Activated T-helper 2 cell treated with anti-CD3 and anti-CD28 coated beads, Interferon-gamma antibody, Interleukin-2, Interleukin-4, amounts not matched to agents 10 μg/mL and 5 μg/mL and 100 μg/mL, durations not matched to agents 14 hours and 24 hours and 36 hours (primary cell): ENCODE results near the gene TM9SF3. TPM values are rescaled to one million over a fixed set of nuclear protein-coding genes. Genes with fewer than 3 reads are reported as not detected.

Source experiments
- DNase-seq: peaks from one replicate; pipeline ENCODE4 v3.0.0; 2021; ENCODE audit warnings: low spot score
- H3K27ac Mint-ChIP-seq: one replicate; pipeline ENCODE4 v1.8.0; 2021; ENCODE audit warnings: mixed read lengths
- H3K27me3 Mint-ChIP-seq: one replicate; pipeline ENCODE4 v1.8.0; 2021; ENCODE audit warnings: low read depth, mixed read lengths
- H3K36me3 Mint-ChIP-seq: one replicate; pipeline ENCODE4 v1.8.0; 2021; ENCODE audit warnings: low read depth, mixed read lengths
- H3K4me1 Mint-ChIP-seq: one replicate; pipeline ENCODE4 v1.8.0; 2021; ENCODE audit warnings: low read depth, mixed read lengths
- H3K4me3 Mint-ChIP-seq: one replicate; pipeline ENCODE4 v1.8.0; 2021; ENCODE audit warnings: low read depth, mild to moderate bottlenecking, moderate library complexity, mixed read lengths
- H3K9me3 Mint-ChIP-seq: one replicate; pipeline ENCODE4 v1.8.0; 2021; ENCODE audit warnings: mixed read lengths
- intact Hi-C: fragments of 100-400 bp; cut with micrococcal nuclease; formaldehyde crosslinking; loops from one replicate; pipeline ENCODE4 v1.15.1; 2023
- total RNA-seq: library from RNA; stranded (reverse); gene quantifications from 2 replicates; pipeline ENCODE4 v1.2.3, GENCODE V29; 2022

Gene TM9SF3
- total RNA-seq, 1 donor from 2014 or later: 81.3 TPM

DNA sequence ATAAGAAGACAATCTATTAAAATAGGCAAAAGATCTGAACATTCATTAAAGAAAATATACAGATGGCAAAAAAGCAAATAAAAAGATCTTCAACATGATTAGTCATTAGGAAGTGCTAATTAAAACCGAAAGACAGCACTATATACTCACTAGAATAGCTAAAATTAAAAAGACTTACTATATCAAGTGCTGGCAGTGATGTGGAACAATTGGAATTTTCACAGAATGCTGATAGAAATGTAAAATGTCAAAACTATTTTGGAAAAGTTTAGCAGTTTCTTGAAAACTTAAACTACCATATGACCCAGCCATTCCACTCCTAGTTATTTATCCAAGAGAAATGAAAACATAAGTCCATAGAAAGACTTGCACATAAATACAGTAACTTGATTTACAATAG lies 48.1 kb downstream of the TM9SF3 start:
- Mint-ChIP-seq H3K27ac (no peak overlapping the region), H3K36me3 (peaks cover 39% of the 10 kb centered on the region), H3K4me3 (no peak overlapping the region), H3K27me3 (no peaks in the 10 kb centered on the region), H3K9me3 (no peaks in the 10 kb centered on the region), H3K4me1 (peaks cover 6% of the 10 kb centered on the region)
- no peak for DNase-seq
- intact Hi-C loops: no loop called here

DNA sequence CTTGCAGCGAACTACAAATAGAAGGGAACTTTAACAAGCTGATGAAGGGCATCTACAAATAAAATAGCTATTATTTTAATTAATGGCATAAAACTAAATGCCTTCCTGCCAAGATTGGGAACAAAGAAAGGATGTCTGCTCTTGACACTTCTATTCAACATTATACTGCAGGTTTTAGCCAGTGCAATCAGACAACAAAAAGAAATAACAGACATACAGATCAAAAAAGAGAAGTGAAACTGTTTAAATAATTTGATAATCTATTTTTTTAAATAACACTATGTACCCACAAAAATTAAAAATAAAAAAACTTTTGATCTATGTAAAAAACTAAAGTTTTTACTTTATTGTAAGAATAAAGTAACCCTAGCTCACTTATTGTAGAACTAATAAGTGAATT lies 50.7 kb downstream of the TM9SF3 start:
- H3K4me3 Mint-ChIP-seq: no peak overlapping the region
- H3K36me3 Mint-ChIP-seq: peaks cover 38% of the 10 kb centered on the region
- no peaks in the 10 kb centered on the region for H3K9me3 Mint-ChIP-seq
- DNase-seq: no peak
- H3K27me3 Mint-ChIP-seq: no peaks in the 10 kb centered on the region
- intact Hi-C loops: no loop called here
- no peak overlapping the region for H3K27ac Mint-ChIP-seq
- peaks cover 4% of the 10 kb centered on the region for H3K4me1 Mint-ChIP-seq

DNA sequence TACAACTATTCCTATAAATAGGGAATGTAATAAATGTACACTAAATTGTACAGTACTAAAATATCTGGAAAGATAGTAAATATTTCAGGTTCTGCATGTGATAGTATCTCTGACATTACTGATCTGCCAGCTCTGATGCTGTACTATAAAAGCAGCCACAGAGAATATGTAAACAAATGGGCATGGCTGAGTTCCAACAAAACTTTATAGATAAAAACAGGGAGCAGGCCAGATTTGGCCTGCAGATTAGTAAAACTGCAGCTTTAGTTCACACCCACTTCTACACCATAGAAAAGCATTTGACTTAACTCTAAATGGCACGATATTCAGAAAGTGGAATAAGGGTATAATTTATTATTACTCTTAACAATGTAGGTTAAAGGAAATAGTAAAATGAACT lies 54.3 kb downstream of the TM9SF3 start:
- DNase-seq: no peak
- H3K4me3 Mint-ChIP-seq: no peak overlapping the region
- no peaks in the 10 kb centered on the region for H3K9me3 Mint-ChIP-seq
- intact Hi-C loops: no loop called here
- peaks cover 32% of the 10 kb centered on the region for H3K36me3 Mint-ChIP-seq
- no peaks in the 10 kb centered on the region for H3K27me3 Mint-ChIP-seq
- H3K4me1 Mint-ChIP-seq: peaks cover 4% of the 10 kb centered on the region
- no peak overlapping the region for H3K27ac Mint-ChIP-seq

DNA sequence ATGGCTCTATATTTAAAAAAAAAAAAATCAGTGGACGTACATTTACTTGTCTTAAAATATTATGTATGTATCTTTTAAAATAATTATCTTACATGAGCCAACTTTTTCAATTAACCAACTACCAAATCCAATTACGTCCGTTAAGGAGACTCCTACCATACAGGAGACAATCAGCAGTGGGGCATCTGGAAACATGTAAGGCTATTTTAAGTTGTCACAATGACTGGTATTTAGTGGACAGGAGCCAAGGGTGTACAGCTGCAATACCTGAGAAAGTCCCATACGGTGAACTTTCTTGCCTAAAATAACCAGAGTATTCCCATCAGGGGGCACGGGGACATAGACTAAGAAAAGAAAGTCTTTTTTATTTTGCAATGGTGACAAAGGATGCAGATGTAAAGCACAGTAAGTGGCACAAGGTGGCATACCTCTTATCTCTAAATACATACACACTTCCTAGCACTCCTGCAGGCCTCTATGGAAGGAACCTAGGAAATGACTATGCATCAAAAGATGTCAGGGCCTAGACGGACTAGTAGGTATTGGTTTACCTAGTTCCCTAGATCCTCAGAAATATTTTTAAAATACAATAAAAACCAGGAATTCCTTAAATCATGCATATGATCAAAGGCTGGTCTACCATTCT lies 57.1 kb downstream of the TM9SF3 start:
- DNase-seq: no peak
- intact Hi-C loops: no loop called here
- Mint-ChIP-seq H3K4me3 (no peak overlapping the region), H3K36me3 (peaks cover 51% of the 10 kb centered on the region), H3K27me3 (no peaks in the 10 kb centered on the region), H3K9me3 (no peaks in the 10 kb centered on the region), H3K27ac (no peak overlapping the region), H3K4me1 (peaks cover 2% of the 10 kb centered on the region)

DNA sequence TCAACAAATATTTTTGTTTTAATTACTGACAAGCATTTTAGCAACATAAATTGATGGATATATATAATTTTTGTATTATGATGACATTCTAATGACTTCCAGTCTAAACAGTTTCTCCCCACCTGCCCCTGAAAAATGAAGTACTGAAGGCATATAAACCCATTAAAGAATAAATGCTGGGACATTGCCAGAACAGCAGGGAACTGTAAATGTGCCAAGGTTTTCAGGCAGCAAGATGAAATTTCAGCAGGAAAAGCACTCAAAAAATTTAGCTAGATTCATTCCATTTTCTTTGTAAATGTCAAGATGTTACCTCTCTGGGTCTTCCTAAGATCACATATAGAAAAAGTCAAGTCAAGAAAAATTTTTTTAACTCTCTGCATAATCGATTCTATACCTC lies 62.1 kb downstream of the TM9SF3 start:
- peaks cover 67% of the 10 kb centered on the region for H3K36me3 Mint-ChIP-seq

DNA sequence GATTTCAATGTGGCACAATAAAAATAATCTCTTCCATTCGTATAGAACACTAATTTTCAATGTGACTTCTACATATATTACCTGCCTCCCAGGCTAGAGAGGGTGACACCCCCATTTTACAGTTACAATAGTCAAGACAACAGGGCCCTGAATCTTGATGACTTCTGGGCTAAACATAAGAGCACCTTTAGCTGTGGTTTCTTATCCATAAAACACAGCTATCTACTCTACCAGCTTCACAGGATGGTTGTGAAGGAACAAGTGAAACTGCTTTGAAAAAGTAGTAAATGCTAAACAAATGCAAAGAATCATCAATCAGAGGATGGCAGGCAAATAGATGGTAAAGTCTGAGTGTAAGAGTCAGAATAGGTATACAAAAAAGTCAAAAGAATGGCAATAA lies 69.5 kb downstream of the TM9SF3 start:
- no peak for DNase-seq
- Mint-ChIP-seq H3K4me1 (peaks cover 8% of the 10 kb centered on the region), H3K9me3 (no peaks in the 10 kb centered on the region), H3K4me3 (no peak overlapping the region), H3K27ac (no peak overlapping the region), H3K36me3 (peaks cover 26% of the 10 kb centered on the region), H3K27me3 (peaks cover 29% of the 10 kb centered on the region)
- intact Hi-C loops: no loop called here

More for the DNA sequence above, 62.1 kb downstream of the TM9SF3 start:
- no peaks in the 10 kb centered on the region for H3K27me3 Mint-ChIP-seq
- no peak for DNase-seq
- H3K4me1 Mint-ChIP-seq: no peaks in the 10 kb centered on the region
- H3K27ac Mint-ChIP-seq: no peak overlapping the region
- intact Hi-C loops: no loop called here
- no peaks in the 10 kb centered on the region for H3K9me3 Mint-ChIP-seq
- no peak overlapping the region for H3K4me3 Mint-ChIP-seq

DNA sequence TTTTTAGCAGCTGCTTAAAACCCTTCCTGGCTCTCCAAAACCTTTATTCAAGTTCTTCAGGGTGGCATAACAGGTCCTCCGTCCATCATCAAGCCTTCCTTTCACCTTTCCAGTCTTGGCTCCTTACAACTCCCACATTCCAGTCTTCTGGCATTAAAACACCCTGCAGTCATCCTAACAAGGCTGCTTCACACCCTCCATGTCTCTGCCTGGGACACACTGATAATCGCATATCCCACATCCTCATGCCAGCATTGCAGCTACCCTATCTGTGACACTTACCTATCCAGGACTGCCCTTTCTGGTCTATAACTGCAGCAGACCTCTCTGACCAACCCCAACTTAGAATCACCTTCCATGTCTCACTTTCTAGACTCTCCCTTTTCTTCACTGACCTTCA lies 70.5 kb downstream of the TM9SF3 start:
- Mint-ChIP-seq H3K27ac (no peak overlapping the region), H3K4me1 (peaks cover 10% of the 10 kb centered on the region), H3K9me3 (no peaks in the 10 kb centered on the region), H3K4me3 (no peak overlapping the region), H3K36me3 (peaks cover 18% of the 10 kb centered on the region), H3K27me3 (peaks cover 39% of the 10 kb centered on the region)
- DNase-seq: no peak
- intact Hi-C loops: no loop called here

DNA sequence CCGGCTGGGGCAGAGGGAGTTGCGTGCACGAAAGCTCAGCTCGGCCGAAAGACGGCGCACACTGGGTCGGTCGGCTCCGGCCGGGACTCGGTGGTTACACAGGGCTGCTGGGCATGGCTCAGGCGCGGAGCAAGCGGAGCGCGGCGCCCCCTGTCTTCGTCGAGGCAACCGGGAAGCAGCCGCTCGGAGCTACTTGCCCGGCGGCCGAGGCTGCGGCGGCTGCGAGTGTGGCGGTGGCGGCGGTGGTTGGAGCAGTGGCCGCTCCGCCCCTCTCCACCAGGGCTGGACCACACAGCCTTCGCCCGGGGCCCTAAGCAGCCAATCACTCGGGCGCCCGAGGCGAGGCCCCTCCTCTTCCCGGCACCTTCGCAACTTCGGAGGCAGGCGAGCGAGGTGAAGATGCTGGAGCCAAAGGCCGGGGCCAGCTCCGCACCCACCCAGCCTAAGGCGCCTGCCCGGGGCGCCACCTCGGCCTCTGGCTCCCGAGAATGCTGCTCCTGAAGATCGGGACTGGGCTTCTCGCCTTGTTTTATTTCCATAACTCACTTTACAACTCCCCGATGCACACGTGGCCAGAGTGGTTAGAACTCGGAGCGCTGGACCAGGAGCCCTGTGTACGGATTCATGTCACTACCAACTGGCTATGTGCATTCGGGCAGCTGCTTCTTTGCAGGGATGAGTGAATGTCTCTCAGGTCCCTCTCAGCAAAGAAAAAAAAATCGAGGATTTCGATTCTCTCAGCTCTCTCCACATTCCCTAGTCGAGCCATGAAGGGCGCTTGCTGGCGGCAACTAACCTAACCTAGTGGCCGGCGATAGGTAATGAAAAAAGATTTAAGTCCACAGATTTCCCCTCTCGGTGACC lies 72.9 kb downstream of the TM9SF3 start, which contains the start of gene TLL2:
Gene TLL2 (minus strand): TSS at position 229 of the 864 bp plus-strand sequence. CDS start 241 bp downstream, outside the sequence.
- peaks cover 10% of the 10 kb centered on the region for H3K4me1 Mint-ChIP-seq
- no peak within 1 kb of the TSS for H3K27ac Mint-ChIP-seq
- no peaks in the 10 kb centered on the region for H3K9me3 Mint-ChIP-seq

DNA sequence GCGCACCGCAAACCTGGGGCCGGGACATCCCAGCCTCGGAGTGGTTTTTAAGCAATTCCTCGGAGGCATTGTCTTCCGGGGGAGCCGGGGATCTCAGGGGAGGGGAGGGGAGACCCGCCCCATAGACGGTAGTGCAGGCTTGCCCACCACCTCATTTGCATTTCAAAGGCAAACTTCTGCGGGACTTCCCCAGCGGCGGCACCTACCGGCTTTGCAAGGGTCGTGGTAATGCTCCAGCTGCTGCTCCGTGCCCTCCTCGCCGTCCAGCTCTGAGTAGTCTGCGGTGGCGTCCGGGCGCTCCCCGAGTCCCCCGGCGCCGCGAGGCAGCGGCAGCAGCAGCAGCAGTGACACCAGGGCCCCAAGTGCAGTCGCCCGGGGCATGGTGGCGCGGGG lies 73.5 kb downstream of the TM9SF3 start:
- H3K9me3 Mint-ChIP-seq: no peaks in the 10 kb centered on the region
- peaks cover 53% of the 10 kb centered on the region for H3K27me3 Mint-ChIP-seq
- intact Hi-C loops: loop anchor here (1.0 to 5.0 kb wide), 2 partner anchors 74 to 138 kb away; partner anchors contain the start of gene TM9SF3
- H3K4me1 Mint-ChIP-seq: peaks cover 10% of the 10 kb centered on the region
- H3K36me3 Mint-ChIP-seq: no peaks in the 10 kb centered on the region
- peak; percentile 25 for DNase-seq
- no peak overlapping the region for H3K27ac Mint-ChIP-seq
- H3K4me3 Mint-ChIP-seq: peak overlapping the region; percentile 66

More for the DNA sequence above, 72.9 kb downstream of the TM9SF3 start, which contains the start of gene TLL2:
- intact Hi-C loops: loop anchor here (1.0 to 5.0 kb wide), 2 partner anchors 73 to 139 kb away; partner anchors contain the start of gene TM9SF3
- Mint-ChIP-seq H3K36me3 (no peaks in the 10 kb centered on the region), H3K4me3 (peak within 1 kb of the TSS; percentile 66), H3K27me3 (peaks cover 53% of the 10 kb centered on the region)
- DNase-seq: peak; percentile 63

DNA sequence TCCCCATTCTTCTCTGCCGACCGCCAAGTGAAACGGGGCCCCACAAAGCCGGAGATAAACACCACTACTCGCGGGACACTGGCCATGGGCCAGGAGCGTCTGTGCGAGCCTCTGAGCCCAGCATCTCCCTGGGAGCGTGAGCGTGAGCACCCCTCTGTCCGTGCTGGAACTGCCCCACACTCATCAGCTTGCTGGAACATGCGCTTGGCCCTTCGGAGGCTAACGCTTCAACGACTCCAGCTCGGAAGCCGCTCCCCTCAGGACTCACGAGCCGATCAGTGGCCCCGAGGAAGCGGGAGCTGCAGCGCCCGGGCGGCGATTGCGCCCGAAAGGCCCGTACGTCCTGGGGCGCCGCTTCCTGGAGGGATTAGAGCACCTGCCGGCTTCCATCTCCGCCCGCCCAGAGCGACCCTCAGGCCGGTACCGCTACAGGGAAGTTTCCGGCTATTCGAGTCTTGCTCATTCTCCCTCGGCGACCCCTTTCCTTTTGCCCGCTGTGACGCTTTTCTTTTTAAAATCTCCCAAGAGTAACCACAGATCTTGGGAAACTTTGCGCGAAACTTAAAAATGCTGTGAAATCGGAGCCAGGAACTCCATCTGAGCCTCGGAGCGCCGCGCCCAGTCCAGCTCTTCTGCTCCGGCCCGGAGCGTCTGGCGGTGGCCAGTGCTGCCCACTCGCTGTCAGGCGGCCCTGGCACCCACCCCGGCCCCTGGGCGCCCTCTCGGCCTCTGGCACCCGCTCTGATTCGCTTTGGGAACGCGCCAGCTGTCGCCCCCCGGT lies 74.1 kb downstream of the TM9SF3 start:
- Mint-ChIP-seq H3K9me3 (no peaks in the 10 kb centered on the region), H3K27ac (no peak overlapping the region), H3K4me3 (peak overlapping the region; percentile 66), H3K4me1 (peaks cover 10% of the 10 kb centered on the region), H3K27me3 (peaks cover 53% of the 10 kb centered on the region), H3K36me3 (no peaks in the 10 kb centered on the region)
- DNase-seq: no peak
- intact Hi-C loops: loop anchor here (1.0 to 5.0 kb wide), 2 partner anchors 75 to 137 kb away; partner anchors contain the start of gene TM9SF3

DNA sequence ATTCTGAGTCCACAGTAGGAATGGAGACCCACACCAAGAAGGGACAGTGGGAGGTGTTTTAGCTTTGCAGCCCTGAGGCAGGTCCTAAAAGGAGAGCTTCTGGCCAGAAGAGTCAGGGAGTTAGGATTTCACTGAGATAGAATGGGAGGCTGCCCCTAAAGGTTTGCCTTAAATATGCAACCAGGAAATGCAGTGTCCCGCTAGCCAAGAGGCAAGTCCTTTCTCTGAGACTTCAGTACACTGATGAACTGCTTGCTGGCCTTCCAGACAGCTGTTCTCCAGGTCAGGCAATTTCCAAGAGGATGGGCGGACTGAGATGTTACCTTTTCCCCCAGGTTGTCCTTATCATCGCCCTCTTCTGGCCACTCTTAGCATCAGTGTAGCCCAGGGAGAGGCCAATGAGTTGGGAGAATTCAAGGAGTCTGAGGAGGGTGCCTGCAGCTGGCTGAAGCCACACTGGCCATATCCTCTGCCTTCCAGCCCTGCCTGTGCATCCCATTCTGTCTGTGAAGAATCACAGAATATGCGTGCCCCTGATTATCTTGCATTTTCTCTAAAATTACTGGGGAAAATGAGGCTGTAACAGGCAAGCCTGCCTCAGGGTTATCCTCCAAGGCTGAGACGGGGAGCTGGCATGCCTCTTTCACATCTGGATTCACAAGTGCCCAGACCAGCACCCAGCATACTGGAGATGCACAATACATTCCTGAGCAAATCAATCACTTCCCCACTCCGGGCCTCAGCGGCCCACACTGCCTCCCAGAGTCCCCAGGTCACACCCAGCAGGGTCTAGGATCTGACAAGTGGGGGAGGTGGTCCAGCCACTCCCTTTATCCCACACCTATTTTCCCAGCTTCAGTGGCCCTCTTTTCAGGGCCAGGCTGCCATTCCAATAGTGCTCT lies 75.5 kb downstream of the TM9SF3 start:
- Mint-ChIP-seq H3K36me3 (no peaks in the 10 kb centered on the region), H3K4me3 (peak overlapping the region; percentile 32), H3K27me3 (peaks cover 51% of the 10 kb centered on the region), H3K4me1 (peaks cover 10% of the 10 kb centered on the region), H3K27ac (no peak overlapping the region), H3K9me3 (no peaks in the 10 kb centered on the region)
- intact Hi-C loops: loop anchor here (2.0 to 5.0 kb wide), 2 partner anchors 76 to 114 kb away; partner anchors contain the start of gene TM9SF3
- DNase-seq: no peak
